Measurements from ENCODE around the gene TMEM163.
"Not testable (repeated sequence)": the region's sequence is repeated elsewhere in the genome, so short reads cannot be mapped to it uniquely, and the experiment has no call there.

The TMEM163 gene

GRCh38 chr2:134621939-134622705 is 96.7 kb downstream of the TMEM163 start:
- DNase-seq (ENCODE audit: low read depth in 2 of 2), result no peak

DNA sequence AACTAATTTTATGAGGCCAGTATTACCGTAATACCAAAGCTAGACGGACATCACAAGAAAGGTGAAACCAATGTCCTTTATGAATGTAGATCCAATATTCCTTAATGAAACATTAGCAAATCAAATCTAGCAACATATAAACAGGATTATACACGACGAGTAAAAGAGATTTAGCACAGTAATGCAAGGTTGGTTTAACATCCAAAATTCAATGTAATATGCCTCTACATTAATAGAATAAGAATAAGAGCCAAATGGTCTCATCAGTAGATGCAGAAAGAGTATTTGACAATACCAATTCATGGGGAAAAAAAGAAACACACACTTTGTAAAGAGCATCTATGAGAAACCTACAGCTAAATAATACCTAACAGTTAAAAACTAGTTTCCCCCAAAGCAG is 99.5 kb downstream of the TMEM163 start:
- DNase-seq (ENCODE audit: low read depth in 2 of 2), result no peak

DNA sequence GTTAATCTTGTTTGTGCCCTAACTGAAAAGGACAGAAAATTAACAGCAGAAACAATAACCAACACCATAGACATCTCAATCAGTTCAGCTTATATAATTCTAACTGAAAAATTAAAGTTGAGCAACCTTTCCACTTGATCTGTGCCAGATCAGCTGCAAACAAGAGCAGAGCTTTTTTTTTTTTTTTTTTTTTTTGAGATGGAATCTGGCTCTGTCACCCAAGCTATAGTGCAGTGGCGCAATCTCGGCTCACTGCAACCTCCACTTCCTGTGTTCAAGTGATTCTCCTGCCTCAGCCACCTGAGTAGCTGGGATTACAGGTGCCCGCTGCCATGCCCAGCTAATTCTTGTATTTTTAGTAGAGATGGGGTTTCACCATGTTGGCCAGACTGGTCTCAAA is 103.3 kb downstream of the TMEM163 start:
- not testable (repeated sequence) for DNase-seq (ENCODE audit: low read depth in 2 of 2)

DNA sequence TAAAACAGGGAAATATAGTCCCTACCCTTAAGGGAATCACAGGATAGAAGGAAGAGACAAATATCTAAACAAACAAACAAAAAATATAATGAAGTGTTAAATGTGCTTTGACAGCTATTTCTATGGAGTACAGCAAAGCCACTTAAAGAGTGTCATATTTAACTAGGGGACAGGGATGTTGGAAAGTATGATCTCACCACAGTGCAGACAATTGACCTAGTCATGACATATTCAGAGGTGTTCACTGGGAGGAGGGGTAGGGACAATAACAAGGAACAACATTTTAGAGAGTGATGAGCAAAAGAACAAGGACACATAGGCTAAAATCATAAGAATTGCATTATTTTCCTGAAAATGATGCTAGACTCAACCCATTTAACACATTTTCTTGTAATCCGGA is 107.5 kb downstream of the TMEM163 start:
- no peak for DNase-seq (ENCODE audit: low read depth in 2 of 2)

DNA sequence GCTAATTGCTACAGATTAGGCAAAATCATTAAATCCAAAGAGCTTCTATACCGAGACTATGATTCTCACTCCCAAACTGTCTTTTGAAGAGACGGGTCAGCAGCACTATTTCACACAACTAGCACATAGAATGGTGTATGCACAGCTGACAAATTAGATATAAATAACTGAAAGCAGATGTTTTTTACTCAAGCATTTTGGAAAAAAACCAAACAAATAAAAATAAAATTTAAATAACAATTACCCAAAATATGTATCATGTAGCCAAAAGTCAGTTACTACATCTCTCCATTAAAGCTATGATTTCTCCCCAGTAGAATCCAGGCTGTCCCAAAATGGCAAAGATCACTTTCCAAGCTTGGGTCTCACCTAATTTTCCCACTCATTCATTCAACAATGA is 107.9 kb downstream of the TMEM163 start:
- no peak for DNase-seq (ENCODE audit: low read depth in 2 of 2)

GRCh38 chr2:134609924-134610513 is 108.8 kb downstream of the TMEM163 start:
- no peak for DNase-seq (ENCODE audit: low read depth in 2 of 2)

- DNase-seq (ENCODE audit: low read depth in 2 of 2), result no peak
Observed at GRCh38 chr2:134603966-134604365, 114.8 kb downstream of the TMEM163 start.

DNA sequence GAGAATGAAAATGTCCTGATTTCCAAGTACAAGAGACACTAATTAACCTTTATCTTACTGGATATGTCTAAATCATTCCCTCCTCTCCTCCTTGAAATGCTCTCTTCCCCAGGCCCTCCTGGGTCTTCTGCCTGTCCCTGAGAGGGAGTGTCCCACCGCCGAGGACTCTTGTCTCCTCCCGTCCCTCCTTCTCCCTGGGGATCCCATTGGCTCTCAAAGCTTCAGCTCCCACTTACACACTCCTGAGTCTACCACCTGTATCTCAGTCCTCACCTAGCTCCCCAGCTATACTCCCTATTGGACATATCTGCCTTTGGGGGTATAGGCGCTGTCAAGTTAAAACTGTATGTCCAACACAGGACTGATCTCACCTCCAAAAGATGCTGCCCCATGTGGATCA is 116.1 kb downstream of the TMEM163 start:
- DNase-seq (ENCODE audit: low read depth in 2 of 2), result no peak

DNA sequence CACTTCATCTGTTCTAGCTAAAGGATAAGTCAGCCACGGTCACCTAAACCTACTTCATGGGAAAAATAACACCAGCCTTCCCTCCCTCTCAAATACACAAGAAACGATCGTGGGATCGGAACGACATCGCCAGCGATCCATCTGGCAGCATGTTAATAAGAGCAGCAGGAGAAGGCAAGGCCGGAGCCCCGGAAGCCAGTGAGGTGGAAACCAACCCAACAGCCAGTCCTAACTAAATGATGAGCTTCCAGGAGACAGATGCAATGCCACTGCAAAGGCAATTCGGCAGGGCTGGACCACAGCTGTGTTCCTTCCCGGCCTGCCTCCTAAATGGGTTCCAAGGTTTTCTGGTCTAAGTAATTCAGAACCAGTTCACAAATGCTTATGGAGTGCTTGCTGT is 117.5 kb downstream of the TMEM163 start:
- DNase-seq (ENCODE audit: low read depth in 2 of 2), result no peak

DNA sequence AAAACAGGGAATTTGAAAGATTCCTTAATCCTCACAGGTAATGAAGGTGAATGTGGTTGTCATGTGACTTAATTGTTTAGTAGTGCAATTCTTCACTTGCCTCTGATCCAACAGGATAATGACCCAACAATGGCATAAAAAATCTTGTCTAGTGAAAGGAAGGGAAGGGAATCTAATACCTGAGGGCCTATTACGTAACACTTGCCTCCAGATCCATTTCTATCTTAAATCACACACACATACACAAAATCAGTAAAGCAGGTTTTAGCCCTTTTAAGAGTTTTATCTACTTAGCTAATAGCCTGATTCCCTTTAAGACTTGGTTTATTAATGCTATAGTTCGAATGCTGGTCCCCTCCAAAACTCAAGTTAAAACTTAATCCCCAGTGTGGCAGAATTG is 118.6 kb downstream of the TMEM163 start:
- no peak for DNase-seq (ENCODE audit: low read depth in 2 of 2)

DNA sequence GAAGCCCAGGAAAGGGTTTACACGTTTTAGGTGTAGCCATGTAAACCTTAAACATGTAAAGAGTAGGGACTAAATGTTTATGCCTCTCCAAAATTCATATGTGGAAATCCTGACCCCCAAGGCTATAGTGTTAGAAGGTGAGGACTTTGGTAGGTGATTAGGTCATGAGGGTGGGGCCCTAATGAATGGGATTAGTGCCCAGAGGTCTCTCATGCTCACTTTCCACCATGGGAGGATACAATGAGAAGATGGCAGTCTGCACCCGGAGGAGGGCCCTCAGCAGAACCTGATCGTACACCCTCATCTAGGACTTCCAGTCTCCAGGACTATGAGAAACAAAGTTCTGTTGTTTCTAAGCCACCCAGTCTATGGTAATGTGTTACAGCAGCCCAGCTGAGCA is 119.6 kb downstream of the TMEM163 start:
- DNase-seq (ENCODE audit: low read depth in 2 of 2), result no peak

DNA sequence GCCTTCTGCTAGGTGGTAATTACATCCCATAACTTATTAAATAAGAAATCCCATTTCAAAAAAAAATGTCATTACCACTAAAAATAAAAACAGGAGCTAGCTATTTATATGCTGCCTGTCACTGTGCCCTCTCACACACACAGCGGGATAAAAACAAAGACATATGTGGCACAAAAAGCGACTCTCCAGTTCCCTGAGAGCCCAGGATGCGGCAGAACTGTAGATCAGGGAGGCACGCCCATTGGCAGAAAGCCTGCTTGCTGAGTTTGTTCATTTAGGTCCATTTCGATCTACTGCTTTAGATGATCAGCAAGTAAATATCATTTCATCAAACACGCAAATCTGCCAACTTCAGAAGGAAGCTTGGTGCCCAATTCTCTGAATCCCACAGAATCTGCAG is 124.4 kb downstream of the TMEM163 start:
- DNase-seq (ENCODE audit: low read depth in 2 of 2), result no peak

GRCh38 chr2:134593519-134593918 is 125.3 kb downstream of the TMEM163 start:
- no peak for DNase-seq (ENCODE audit: low read depth in 2 of 2)

GRCh38 chr2:134592377-134592776 is 126.4 kb downstream of the TMEM163 start:
- DNase-seq (ENCODE audit: low read depth in 2 of 2), result no peak

GRCh38 chr2:134591526-134591925 is 127.3 kb downstream of the TMEM163 start:
- no peak for DNase-seq (ENCODE audit: low read depth in 2 of 2)

DNA sequence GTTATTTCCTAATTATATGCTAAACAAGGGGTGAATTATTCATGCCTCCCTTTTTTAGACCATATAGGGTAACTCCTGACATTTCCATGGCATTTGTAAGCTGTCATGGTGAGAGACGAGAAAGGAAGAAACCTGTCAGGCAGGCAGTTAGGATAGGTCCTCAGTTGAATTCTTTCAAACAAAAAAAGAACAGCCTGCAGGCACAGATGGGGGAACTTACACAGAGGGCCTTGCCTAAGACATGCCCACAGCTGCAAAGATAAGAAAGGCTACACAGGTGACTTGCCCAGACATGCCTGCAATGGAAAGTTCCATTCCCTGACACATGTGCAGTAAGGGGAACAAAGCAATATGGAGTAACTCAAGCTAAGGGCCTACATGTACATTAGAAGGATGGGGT is 128.1 kb downstream of the TMEM163 start:
- no peak for DNase-seq (ENCODE audit: low read depth in 2 of 2)

- DNase-seq (ENCODE audit: low read depth in 2 of 2), result not testable (repeated sequence)
Observed at GRCh38 chr2:134589171-134590083, 129.4 kb downstream of the TMEM163 start.

GRCh38 chr2:134588556-134588955 is 130.2 kb downstream of the TMEM163 start:
- DNase-seq (ENCODE audit: low read depth in 2 of 2), result no peak

DNA sequence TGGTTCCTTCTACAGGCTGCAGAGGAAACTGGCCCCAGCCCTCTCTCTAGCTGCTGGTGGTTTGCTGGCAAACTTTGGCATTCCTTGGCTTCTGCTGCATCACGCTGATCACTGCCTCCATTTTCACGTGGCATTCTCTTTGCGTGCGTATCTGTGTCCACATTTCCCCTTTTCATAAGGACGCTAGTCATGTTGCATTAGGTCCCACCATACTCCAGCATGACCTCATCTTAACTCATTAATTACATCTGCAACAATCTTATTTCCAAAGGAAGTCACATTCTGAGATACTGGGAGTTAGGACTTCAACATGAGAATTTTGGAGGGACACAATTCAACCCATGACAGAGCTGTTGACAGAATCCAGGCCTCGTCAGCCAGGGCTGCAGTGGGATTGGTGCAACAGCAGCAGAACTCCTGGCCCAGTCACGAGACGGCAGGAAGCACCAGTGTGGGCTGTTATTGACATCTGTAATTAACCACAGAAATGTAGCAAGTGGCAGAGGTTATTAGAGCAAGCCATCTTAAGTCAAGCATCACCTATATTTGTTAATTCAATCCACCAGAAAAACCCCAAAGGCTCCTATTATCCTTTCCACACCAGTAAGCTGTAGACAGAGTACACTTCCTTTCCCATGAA is 132.4 kb downstream of the TMEM163 start:
- no peak for DNase-seq (ENCODE audit: low read depth in 2 of 2)

DNA sequence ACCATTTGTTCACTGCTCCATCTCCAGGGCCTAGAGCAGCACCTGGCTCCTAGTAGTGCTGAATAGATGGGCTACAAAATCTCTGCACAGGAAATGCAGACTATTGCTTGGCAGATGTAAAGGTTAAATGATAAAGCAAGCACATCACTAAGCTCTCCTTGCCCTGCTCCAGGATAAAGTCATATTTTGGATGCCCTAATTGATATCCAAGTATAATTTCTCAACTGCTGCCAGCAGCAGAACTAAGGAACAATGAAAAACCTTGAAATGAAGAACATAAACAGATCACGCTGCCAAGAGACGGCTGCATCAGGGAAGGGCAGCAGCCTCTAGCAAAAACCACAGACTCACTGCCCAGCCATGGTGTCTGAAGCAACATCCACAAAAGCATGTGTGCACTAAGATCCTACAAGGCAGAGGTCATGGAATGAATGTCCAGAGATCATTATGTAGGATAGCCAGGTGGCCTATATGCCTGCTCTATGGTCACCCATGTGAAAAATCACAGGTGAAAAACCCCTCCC is 134.7 kb downstream of the TMEM163 start:
- no peak for DNase-seq (ENCODE audit: low read depth in 2 of 2)

DNA sequence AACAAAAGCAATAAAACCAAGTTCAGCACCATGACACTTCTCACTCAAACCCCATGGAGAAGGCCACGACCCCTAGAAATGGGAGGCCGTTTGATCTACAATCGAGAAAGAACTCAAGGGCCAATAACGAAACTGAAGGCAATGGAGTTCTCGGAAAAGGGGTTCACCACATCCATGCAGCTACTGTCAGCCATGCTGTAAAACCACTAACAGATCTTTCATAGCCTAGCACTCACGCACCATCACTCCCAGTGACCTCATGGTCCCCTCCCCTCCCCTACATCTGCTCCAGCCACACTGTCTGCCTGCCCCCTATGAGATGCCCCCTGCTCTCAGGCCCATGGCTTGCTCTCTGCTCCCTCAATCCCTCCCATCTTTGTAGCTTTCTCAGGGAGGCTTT is 135.3 kb downstream of the TMEM163 start:
- DNase-seq (ENCODE audit: low read depth in 2 of 2), result no peak

DNA sequence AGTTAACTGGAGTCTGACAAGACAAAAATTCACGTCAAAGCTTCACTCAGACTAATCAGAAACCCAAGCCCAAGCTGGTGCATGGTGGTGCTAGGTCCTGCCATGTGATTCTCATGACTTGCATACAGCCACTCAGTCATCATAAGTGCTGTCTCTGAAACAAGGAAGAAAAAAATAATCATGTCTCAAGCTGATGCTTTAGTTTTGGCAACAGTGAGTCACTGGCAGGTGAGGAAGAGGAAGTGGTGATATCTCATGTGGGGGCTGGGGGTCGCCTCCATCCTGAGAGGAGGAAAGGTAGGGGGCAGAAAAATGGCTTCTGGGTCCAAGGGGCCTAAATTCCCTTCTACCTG is 136.3 kb downstream of the TMEM163 start:
- no peak for DNase-seq (ENCODE audit: low read depth in 2 of 2)
